Measurements from ENCODE around the gene DYNLT2B.

- TF ChIP-seq CSRNP3 (CRISPR knock-in tag; IDR thresholded peaks at IDR 0.05): no peak
- no peak for TF ChIP-seq GLIS3 (CRISPR knock-in tag; IDR thresholded peaks at IDR 0.05)
- no peak for TF ChIP-seq BACH2 (CRISPR knock-in tag; IDR thresholded peaks at IDR 0.05; ENCODE audit: borderline replicate concordance)
- TF ChIP-seq PATZ1 (CRISPR knock-in tag; IDR thresholded peaks at IDR 0.05; ENCODE audit: borderline replicate concordance): no peak
- no peak for TF ChIP-seq TCF4 (CRISPR knock-in tag; IDR thresholded peaks at IDR 0.05; ENCODE audit: borderline replicate concordance)
- TF ChIP-seq ARNTL (CRISPR knock-in tag; IDR thresholded peaks at IDR 0.05; ENCODE audit: borderline replicate concordance, low read depth): no peak
- TF ChIP-seq ZNF565 (CRISPR knock-in tag; conservative IDR thresholded peaks at IDR 0.05; ENCODE audit: low read depth): no peak
- TF ChIP-seq ZNF8 (CRISPR knock-in tag; IDR thresholded peaks at IDR 0.05): no peak
- TF ChIP-seq, protein P1, sequence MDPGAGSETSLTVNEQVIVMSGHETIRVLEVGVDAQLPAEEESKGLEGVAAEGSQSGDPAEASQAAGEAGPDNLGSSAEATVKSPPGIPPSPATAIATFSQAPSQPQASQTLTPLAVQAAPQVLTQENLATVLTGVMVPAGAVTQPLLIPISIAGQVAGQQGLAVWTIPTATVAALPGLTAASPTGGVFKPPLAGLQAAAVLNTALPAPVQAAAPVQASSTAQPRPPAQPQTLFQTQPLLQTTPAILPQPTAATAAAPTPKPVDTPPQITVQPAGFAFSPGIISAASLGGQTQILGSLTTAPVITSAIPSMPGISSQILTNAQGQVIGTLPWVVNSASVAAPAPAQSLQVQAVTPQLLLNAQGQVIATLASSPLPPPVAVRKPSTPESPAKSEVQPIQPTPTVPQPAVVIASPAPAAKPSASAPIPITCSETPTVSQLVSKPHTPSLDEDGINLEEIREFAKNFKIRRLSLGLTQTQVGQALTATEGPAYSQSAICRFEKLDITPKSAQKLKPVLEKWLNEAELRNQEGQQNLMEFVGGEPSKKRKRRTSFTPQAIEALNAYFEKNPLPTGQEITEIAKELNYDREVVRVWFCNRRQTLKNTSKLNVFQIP (CRISPR knock-in tag; IDR thresholded peaks at IDR 0.05; ENCODE audit: borderline replicate concordance, low read depth): no peak
Observed at GRCh38 chr3:196321162-196321561, 3.1 kb upstream of the DYNLT2B start.

All from SK-N-SH treated with all-trans-retinoic acid at 6 μM for 48 hours (cell line).